Left renal pelvis (tissue), 4 donors: Measurements from ENCODE around the gene ZSWIM7. TPM values are rescaled to one million over a fixed set of nuclear protein-coding genes. Genes with fewer than 3 reads are reported as not detected.
"Not testable (repeated sequence)": the region's sequence is repeated elsewhere in the genome, so short reads cannot be mapped to it uniquely, and the experiment has no call there.

ENCODE experiments used
- DNase-seq, 4 donors: peaks; one replicate each; pipeline ENCODE4 v3.0.0-alpha.2; 2013; ENCODE audit warnings: low read depth in 4 of 4, low spot score in 3 of 4
- polyA plus RNA-seq, 4 donors: library from polyadenylated mRNA; unstranded; fragments of 120-200 nt; gene quantifications; one replicate each; pipeline ENCODE4 v1.2.1, GENCODE V29; 2013; ENCODE audit not compliant: insufficient read length in 4 of 4

The ZSWIM7 gene
- polyA plus RNA-seq, 4 donors, result 31.6 to 63.5 (median 47.7) TPM

- DNase-seq, result peak in 3 of 4 donors; percentile 16 to 21 (median 19)
These were observed 697 bp upstream of the ZSWIM7 start for GRCh38 chr17:15999974-16000827.

DNA sequence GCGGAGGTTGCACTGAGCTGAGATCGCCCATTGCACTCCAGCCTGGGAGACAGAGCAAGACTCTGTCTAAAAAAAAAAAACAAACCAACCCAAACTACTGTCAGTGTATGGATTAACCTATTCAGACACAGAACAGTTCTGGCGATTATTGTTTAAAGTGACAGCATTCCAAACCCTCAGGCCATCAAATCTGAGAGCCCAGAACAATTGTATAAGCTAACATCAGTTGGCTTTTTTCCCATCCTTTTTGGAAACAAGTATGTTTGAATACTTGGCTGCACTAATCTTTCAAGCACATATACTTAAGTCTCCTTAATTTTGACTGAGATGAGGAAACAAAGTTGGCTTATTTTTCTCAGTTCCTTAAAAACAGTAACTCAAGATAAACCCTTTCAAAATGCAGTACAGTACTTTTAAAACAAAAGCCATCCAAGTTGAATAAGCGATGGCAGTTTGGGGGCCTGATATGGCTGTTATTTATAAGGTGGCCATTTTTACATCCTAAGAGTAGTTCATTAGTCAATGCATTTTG is 1.4 kb downstream of the ZSWIM7 start:
- no peak for DNase-seq

DNA sequence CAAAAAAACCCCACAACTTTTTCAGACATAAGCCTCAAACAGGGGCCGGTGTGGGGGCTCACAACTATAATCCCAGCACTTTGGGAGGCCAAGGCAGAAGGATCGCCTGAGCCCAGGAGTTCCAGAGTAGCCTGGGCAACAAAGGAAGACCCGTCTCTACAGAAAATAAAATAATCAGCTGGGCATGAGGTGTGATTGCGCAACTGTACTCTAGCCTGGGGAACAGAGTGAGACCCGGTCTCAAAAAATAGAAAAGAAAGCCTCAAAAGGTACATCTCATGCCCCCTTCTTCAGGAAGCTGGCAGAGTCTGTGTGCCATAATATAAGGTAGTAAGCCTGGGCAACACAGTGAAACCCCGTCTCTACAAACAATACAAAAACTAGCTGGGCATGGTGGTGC is 3.2 kb downstream of the ZSWIM7 start:
- DNase-seq, result no peak

DNA sequence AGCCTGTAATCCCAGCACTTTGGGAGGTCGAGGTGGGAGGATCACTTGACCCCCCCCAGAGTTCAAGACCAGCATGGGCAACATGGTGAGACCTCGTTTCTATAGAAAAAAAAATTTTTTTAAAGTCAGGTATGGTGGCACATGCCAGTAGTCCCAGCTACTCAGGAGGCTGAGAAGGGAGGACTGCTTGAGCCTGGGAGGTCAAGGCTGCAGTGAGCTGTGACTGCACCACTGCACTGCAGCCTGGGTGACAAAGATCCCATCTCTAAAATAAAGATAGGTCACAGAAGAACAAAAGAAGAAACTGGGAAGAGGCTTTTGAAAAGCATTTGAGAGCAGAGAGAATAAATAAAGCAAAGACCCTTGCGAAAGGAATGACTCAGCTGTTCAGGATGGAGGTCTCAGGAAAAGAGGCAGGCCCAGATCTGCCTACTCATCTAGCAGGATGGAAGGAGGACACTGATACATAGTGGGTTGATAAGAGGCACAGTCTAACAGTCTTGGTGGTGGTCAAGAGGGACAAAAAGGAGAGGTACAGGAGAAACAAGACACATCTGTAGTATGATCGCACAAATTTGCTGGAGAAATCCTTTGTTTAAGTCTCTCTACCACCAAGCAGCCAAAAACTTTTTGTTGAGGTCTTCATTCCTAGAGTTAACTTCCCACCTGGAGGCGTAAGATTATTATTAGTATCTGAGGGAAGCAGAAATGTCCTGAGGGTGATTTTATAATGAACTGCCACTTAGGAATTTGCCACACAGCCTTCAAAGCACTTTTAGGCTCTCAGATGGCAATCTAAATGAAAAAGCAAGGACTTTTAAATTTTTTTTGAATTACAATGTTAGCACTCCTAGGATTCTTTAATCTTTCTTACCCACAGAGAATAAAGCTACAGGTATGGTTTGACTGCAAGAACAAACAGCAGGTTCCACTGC is 17.6 kb downstream of the ZSWIM7 start:
- no peak for DNase-seq

DNA sequence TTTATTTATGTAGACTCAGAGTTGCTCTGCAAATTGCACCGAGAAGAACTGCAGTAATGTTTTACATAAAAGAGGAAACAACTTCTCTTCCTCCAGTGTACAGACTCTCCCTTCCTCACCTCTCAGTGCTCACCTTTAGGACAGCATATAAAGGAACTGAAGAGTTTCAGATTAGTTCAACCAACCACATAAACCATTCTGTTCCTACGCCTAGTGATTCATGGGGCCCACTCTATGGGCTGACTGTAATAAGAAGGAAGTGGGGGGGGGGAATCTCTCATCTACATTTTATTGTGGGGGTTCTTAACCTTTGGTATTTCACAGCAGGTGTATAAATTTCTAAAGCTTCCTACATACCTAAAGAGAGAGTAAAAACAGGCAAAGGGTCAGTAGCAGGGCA is 18.3 kb downstream of the ZSWIM7 start:
- DNase-seq, result no peak

- DNase-seq, result not testable (repeated sequence)
These were observed 20.5 kb downstream of the ZSWIM7 start for GRCh38 chr17:15979013-15979412.

GRCh38 chr17:15978606-15979005 is 20.9 kb downstream of the ZSWIM7 start:
- DNase-seq, result no peak

DNA sequence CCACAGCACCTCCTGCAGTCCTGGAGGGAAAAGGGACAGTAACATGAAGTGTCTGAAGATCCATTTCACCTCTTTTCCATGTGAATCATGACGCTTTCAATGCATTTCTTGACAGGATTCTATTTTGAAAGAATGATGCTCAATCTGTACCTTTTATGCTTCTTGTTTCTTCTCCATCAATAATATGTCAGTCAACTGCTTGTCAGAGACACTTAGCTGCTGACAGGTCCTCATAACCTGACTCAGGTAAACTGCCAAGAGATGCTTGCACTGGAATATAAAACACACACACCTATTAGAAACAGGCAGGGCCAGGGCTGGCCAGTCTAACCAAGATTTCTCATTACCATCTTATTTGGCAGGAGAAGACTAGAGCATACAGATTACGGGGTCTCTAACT is 21.6 kb downstream of the ZSWIM7 start:
- no peak for DNase-seq

DNA sequence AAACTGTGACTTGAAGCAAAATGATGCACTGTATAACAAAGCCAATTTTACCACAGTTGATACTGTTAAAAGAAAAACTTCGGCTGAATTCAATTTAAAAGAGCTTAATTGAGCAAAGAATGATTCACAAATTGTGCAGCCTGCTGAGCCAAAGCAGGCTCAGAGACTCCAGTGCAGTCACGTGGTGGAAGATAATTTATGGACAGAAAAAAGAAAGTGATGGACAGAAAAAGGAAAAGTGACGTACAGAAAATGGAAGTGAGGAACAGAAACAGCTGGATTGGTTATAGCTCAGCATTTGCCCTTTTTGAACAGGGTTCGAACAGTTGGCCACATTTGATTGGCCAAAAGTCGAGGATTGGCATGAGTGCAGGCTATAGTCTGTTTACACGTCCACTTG is 25.7 kb downstream of the ZSWIM7 start:
- no peak for DNase-seq

GRCh38 chr17:15973016-15973415 is 26.5 kb downstream of the ZSWIM7 start:
- DNase-seq, result no peak

DNA sequence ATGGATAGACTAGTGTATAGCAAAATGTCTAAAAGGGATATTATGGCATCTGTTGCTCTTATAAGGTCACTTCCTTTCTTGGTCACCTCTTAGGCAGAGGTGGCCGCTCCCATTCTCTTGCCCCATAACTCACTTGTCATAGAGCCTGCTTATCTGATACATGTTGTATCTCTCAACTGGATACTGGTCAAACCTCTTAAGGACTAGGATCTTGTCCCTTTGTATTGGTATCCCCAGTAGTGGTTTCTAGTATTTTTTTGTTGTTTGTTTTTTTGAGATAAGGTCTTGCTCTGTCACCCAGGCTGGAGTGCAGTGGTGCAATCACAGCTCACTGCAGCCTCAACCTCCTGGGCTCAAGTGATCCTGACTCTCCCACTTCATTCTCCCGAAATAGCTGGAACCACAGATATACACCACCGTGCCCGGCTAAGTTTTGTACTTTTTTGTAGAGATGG is 27.0 kb downstream of the ZSWIM7 start:
- no peak for DNase-seq

GRCh38 chr17:15971882-15972281 is 27.6 kb downstream of the ZSWIM7 start:
- DNase-seq, result no peak

DNA sequence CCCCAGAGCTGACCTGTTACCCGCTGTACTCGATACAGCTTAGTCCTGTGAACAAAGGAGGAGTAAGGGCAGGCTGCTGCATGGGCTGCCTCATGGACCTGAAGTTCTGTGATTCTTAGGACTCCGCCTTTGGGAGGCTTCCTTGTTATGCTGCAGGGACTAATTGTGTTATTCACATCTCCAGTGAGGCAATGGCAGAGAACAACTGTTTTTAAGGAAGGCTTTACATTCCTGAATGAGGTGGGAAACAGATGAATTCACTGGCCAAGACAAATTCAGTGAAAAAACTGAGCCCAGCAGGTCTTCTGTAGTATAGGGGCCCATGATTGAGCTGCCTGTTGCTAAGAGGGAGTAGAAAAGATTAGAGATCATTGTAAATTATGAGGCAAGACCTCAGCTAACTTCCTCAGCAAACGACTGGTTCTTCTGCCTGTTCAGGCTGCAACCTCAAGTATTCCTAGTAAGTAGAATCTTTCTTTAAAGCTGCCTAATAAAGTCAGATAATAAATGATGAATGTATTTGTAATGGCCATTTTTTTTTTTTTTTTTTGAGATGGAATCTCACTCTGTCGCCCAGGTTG is 28.3 kb downstream of the ZSWIM7 start:
- no peak for DNase-seq

DNA sequence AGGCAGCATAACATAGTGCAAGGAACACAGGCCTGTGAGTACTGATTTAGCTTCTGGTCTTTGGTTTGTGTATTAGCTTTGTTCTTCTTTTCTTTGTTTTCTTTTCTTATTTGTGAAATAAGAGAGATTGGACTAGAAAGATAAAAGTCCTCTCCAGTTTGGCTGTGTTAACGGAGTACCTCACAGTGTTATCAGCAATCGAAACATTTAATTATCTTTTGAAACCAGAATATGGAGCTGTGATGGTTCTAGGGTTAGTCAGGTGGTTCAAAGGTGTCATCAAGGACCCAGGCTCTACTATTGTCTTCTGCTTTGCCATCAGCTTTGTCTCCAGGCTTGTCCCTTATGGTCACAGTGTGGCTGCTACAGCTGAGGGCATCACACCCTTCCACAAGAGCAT is 29.0 kb downstream of the ZSWIM7 start:
- DNase-seq, result no peak

DNA sequence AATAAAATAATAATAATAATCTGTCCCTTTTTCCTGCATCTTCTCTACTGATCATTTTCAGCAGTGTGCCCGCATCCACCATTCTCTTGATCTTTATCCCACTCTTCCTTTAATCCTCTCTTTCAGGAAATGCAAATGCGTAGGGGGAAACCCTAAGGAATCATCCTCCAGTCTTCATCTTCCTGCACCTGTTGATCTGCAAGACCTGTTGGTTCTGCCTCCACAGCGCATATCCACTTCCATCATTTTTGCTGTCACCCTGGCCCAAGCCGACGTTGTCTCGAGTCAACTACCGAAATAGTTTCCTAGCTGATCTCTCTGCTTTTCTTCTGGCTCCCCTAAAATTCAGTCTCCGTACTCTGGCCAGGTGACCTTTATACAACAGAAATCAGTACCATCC is 30.0 kb downstream of the ZSWIM7 start:
- no peak for DNase-seq

- DNase-seq, result no peak
These were observed 31.7 kb downstream of the ZSWIM7 start for GRCh38 chr17:15967706-15968399.

GRCh38 chr17:15966879-15967248 is 32.6 kb downstream of the ZSWIM7 start:
- DNase-seq, result no peak

- DNase-seq, result no peak
These were observed 33.2 kb downstream of the ZSWIM7 start for GRCh38 chr17:15966183-15966878.

DNA sequence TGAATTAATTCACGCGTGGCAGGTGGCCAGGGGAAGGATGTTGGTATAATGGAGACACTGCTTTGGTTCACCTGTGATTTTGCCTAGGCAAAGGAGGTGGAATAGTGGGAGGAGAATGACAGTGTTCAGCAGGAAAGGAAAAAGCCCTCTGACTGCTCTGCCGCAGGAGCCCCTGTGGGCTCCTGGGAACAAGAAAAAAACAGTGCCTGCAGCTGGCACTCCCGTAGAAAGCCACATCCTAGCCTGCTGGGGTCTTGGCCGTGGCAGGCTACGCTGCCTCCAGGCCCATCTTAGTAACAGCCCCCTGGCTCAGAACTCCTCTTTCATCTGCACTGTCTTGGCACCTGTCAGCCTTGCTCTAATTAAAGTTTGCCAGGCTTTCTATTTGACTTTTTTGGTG is 34.0 kb downstream of the ZSWIM7 start:
- DNase-seq, result no peak

DNA sequence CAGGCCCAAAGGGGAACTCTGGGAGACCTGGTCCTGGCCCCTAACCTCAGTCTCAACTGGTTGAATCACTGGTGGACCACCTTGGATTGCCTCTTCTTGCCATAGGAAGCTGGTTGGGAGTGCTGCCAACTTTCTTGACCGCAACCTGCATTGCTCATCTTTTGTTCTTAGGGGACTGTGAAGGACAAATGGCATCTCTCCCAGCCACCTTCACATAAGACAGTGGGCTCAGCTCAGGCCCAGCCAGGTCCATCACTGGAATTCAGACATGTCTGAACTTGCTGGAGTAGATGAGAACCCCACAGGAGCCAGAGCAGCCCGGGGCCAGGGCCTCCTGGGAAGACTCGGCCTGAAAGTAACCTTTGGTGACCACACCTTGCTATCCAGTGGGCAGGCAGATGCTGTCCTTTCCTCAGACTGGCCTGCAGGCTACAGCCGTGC is 35.8 kb downstream of the ZSWIM7 start:
- no peak for DNase-seq
